ENCODE results near the gene BTNL9.
"Not testable (repeated sequence)": the region's sequence is repeated elsewhere in the genome, so short reads cannot be mapped to it uniquely, and the experiment has no call there.

Gene BTNL9

DNA sequence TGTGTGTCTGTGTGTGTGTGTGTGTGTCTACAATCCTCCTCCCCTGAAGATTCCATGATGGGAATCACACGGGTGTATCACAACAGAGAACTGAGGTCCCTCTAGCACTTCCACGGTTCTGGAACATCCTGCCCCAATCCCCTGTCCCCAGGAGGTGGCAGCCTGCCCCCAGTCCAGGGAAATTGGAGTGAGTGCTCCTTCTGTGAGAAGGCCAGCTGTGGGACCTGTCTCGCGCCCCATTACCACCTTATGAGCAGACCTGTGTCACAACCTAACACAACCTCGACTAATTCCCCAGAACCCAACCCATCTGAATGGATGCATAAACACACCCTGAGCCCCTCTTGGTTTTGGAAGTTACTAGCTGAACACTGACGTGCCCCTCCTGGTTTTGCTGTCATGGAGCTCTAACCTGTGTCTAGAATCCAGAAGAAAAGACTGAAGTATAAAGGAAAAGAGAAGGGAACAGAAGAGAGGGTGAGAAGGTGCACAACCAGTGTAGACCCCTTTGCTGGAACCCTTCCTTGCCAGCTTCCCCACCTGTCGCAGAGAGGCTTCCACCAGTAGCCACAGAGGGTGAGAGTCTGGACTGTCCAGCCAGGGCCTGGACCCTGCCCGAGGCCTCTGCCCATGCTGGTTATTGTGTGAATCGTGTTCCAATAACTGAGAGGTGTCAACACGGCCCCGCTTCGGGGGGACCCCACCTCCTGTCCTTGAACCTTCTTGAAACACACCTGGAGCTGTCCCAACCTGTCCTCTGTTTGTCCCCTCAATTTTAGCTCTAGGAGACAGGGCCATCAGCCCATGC, 3.4 kb downstream of the BTNL9 start:
- TF ChIP-seq POLR2AphosphoS5 (IDR thresholded peaks at IDR 0.05; ENCODE audit: low read depth, low read length) (no peak), TAF1 (IDR thresholded peaks at IDR 0.05; ENCODE audit: borderline replicate concordance, low read depth, low read length) (no peak), POLR2A (IDR thresholded peaks at IDR 0.05; ENCODE audit: low read depth, low read length) (no peak)
- DNase-seq (ENCODE audit: insufficient read length), result no peak
- FAIRE-seq, result no peak

DNA sequence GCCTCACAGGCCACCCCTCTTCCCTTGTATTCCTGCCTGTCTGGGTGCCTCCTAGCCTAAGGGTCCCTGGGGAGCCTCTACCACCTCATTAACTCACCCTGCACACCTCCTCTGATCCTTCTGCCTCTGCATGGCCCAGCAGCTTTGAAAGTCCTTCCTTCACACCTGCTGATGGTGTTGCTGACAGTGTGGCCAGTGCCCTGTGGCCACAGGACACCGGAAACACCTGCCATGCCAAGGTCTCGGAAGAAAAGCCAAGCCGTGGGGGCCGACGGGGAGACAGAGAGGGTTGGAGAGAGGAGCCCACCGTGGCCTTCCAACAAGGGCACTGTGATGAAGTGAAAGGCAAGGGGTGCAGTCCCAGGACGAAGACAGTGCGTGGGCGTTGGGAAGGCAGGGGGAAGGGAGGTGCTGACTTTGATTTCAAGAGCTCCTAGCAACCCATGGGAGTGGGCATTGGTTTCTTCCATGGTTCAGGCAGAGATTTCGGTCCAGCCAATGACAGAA, 4.1 kb downstream of the BTNL9 start:
- no peak for TF ChIP-seq POLR2AphosphoS5 (IDR thresholded peaks at IDR 0.05; ENCODE audit: low read depth, low read length)
- TF ChIP-seq POLR2A (IDR thresholded peaks at IDR 0.05; ENCODE audit: low read depth, low read length), result no peak
- TF ChIP-seq TAF1 (IDR thresholded peaks at IDR 0.05; ENCODE audit: borderline replicate concordance, low read depth, low read length), result no peak
- DNase-seq (ENCODE audit: insufficient read length), result no peak
- FAIRE-seq, result no peak

DNA sequence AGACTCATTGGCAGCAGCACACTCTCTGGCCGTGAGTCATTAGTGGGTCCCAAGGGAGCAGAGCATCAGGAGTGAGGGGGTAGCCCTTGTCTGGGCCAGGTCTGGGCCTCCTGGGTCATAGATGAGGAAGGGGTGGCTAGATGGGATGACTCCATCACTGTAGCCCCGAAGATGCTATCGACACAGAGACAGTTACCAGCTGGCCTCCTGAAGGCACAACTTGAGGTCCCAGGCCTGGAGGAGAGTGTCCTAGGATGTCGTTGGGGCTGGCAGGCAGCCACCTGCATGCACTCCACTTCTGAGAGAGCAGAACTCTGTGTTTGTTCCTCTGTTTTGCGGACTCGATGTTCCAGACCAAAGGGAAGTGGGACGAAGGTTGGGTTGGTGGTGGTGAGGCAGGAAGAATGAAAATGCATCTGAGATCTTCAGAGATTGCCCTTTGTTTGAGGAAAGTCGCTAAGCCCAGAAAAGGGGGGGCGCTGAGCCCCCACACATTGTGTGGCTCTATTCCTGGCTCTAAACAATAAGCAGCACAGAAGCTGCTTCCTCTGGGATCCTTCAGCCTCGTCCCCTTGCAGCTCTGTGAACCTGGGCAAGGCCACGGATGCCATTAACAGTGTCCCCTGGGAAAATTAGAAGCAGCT, 4.7 kb downstream of the BTNL9 start:
- FAIRE-seq, result no peak
- no peak for DNase-seq (ENCODE audit: insufficient read length)
- TF ChIP-seq TAF1 (IDR thresholded peaks at IDR 0.05; ENCODE audit: borderline replicate concordance, low read depth, low read length) (no peak), POLR2A (IDR thresholded peaks at IDR 0.05; ENCODE audit: low read depth, low read length) (no peak), POLR2AphosphoS5 (IDR thresholded peaks at IDR 0.05; ENCODE audit: low read depth, low read length) (no peak)

DNA sequence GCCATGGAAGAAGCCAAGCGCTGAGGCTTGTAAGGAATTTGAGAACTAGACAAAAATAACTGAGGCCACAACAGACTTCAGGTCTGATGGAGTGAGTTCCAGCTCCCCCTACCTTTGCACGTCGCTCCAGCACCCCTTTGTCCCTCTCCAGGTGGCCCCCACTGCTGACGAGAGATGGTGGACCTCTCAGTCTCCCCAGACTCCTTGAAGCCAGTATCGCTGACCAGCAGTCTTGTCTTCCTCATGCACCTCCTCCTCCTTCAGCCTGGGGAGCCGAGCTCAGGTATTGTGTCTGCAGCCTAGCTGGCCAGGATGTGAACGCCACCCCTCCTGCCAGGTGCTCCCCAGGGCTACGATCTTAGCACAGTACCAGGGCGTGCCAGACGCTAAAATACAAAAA, 5.2 kb downstream of the BTNL9 start:
- TF ChIP-seq POLR2A (IDR thresholded peaks at IDR 0.05; ENCODE audit: low read depth, low read length) (no peak), TAF1 (IDR thresholded peaks at IDR 0.05; ENCODE audit: borderline replicate concordance, low read depth, low read length) (no peak), POLR2AphosphoS5 (IDR thresholded peaks at IDR 0.05; ENCODE audit: low read depth, low read length) (no peak)
- FAIRE-seq, result no peak
- DNase-seq (ENCODE audit: insufficient read length), result no peak

DNA sequence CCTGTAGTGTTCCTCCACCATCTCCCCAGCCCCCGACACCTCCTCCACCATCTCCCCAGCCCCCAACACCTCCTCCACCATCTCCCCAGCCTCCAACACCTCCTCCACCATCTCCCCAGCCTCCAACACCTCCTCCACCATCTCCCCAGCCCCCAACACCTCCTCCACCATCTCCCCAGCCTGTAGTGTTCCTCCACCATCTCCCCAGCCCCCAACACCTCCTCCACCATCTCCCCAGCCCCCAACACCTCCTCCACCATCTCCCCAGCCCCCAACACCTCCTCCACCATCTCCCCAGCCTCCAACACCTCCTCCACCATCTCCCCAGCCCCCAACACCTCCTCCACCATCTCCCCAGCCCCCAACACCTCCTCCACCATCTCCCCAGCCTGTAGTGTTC, 5.8 kb downstream of the BTNL9 start:
- FAIRE-seq; DNase-seq (ENCODE audit: insufficient read length): not testable (repeated sequence)

DNA sequence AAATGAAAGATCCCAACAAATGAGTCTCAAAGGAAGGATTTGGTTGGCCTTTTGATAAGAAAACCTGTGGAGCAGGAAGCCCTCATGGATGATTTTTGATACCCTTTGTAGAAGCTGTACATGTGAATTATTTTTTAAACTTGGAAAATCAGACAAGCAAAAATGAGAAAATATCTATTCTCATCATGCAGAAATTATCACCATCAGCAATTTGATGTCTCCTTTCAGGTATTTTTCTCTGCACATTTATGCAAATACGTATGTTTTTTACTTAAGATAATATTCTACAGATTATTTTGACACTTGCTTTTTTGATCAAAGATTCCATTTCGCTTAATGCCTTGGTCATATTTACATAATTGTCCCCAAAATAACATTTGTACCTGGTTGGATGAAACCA, 7.2 kb downstream of the BTNL9 start:
- FAIRE-seq (no peak), DNase-seq (ENCODE audit: insufficient read length) (no peak)
- TF ChIP-seq POLR2A (IDR thresholded peaks at IDR 0.05; ENCODE audit: low read depth, low read length) (no peak), TAF1 (IDR thresholded peaks at IDR 0.05; ENCODE audit: borderline replicate concordance, low read depth, low read length) (no peak), POLR2AphosphoS5 (IDR thresholded peaks at IDR 0.05; ENCODE audit: low read depth, low read length) (no peak)

DNA sequence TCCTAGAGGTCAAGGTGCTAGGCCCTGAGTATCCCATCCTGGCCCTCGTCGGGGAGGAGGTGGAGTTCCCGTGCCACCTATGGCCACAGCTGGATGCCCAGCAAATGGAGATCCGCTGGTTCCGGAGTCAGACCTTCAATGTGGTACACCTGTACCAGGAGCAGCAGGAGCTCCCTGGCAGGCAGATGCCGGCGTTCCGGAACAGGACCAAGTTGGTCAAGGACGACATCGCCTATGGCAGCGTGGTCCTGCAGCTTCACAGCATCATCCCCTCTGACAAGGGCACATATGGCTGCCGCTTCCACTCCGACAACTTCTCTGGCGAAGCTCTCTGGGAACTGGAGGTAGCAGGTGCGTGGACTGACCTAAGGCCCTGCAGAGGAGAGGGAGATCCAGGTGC, 7.9 kb downstream of the BTNL9 start:
- no peak for TF ChIP-seq POLR2A (IDR thresholded peaks at IDR 0.05; ENCODE audit: low read depth, low read length)
- TF ChIP-seq POLR2AphosphoS5 (IDR thresholded peaks at IDR 0.05; ENCODE audit: low read depth, low read length), result no peak
- no peak for TF ChIP-seq TAF1 (IDR thresholded peaks at IDR 0.05; ENCODE audit: borderline replicate concordance, low read depth, low read length)
- no peak for DNase-seq (ENCODE audit: insufficient read length)
- FAIRE-seq, result no peak

DNA sequence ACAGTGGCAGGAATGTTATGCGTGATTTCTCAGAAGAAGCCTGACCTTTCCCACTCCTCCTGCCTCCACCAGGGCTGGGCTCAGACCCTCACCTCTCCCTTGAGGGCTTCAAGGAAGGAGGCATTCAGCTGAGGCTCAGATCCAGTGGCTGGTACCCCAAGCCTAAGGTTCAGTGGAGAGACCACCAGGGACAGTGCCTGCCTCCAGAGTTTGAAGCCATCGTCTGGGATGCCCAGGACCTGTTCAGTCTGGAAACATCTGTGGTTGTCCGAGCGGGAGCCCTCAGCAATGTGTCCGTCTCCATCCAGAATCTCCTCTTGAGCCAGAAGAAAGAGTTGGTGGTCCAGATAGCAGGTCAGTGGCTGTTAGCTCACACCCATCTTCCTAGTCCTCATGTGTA, 9.9 kb downstream of the BTNL9 start:
- DNase-seq (ENCODE audit: insufficient read length) (no peak), FAIRE-seq (no peak)
- TF ChIP-seq TAF1 (IDR thresholded peaks at IDR 0.05; ENCODE audit: borderline replicate concordance, low read depth, low read length) (no peak), POLR2AphosphoS5 (IDR thresholded peaks at IDR 0.05; ENCODE audit: low read depth, low read length) (no peak), POLR2A (IDR thresholded peaks at IDR 0.05; ENCODE audit: low read depth, low read length) (no peak)

DNA sequence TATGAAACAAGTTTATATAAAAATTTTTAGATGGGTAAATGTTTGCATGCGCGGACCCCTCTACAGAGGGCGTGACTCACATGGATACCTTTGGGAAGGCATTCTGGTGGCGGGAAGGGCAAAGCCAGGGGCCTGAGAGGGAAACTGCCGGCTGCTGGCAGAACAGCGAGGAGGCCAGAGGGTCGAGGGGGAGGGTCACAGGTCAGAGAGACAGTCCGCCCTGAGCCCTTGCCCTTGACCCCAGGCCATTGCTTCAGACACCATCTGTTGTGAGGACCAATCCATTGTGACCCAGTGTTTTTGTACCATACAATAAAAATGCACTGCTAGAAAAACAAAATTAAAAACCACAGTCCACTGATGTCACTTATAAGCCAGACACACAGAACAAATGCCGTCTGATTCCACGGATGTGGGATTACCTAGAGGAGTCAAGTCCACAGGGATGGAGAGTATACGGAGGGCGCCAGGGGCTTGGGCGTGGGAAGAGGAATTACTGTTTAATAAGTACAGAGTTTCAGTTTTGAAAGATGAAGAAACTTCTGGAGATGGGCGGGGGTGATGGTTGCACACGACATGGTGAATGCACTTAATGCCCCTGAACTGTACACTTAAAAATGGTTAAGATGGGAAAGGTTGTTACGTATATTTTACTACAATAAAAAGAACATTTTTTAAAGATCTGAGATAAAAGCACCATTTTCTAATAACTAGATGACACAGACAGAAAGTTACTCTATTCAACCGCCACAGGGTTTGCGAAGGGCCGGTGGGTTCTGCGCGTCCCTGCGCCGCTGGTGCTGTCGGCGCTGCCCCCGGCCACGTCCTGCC, 12.0 kb downstream of the BTNL9 start:
- no peak for DNase-seq (ENCODE audit: insufficient read length)
- TF ChIP-seq TAF1 (IDR thresholded peaks at IDR 0.05; ENCODE audit: borderline replicate concordance, low read depth, low read length) (no peak), POLR2AphosphoS5 (IDR thresholded peaks at IDR 0.05; ENCODE audit: low read depth, low read length) (no peak), POLR2A (IDR thresholded peaks at IDR 0.05; ENCODE audit: low read depth, low read length) (no peak)
- FAIRE-seq, result peak; percentile 74

DNA sequence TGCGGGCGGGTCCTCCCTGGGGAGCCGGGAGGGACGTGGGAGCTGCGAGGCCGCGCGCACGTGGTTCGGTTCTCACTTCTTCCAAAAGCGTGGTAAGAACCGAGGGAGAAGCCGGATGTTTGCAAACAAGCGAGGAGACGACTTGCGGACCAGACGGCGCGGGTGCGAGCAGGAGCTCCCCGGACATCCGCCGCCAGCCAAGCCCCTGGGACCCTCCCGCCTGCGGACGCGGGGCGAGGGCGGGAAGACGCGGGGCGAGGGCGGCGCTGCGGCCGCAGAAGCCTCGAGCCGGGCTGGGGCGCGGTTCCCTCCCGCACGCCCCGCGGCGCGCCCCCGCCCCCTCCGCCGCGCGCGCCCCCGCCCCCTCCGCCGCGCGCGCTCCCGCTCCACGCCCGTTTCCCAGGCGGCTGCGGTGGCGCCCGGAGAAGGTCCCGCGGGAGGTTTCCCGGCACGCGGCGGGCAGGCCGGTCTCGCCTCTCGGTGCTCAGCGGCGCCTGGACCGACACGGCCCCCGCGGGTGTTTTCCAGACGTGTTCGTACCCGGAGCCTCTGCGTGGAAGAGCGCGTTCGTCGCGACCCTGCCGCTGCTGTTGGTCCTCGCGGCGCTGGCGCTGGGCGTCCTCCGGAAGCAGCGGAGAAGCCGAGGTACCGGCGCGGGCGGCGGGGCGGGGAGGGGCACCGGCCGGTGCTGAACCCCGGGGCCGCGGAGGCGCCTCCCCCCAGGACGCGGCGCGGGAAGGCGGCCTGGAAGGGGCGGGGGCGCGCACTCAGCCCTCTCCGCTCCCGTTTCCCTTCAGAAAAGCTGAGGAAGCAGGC, 12.8 kb downstream of the BTNL9 start:
- TF ChIP-seq POLR2AphosphoS5 (IDR thresholded peaks at IDR 0.05; ENCODE audit: low read depth, low read length) (no peak), TAF1 (IDR thresholded peaks at IDR 0.05; ENCODE audit: borderline replicate concordance, low read depth, low read length) (no peak), POLR2A (IDR thresholded peaks at IDR 0.05; ENCODE audit: low read depth, low read length) (no peak)
- DNase-seq (ENCODE audit: insufficient read length) (peak; percentile 50), FAIRE-seq (peak; percentile 53)

Measured in GM12892 (cell line).